PC-3 (cell line): ENCODE data around the gene SOAT2. TPM values are rescaled to one million over a fixed set of nuclear protein-coding genes. Genes with fewer than 3 reads are reported as not detected.

Experiments
- ATAC-seq: fragments of 200-7000 bp; cut with Tn5 transposase; 2 replicates; pipeline ENCODE4 v1.9.1; 2020; ENCODE audit warnings: mild to moderate bottlenecking, moderate library complexity
- BruUV-seq: library from RNA; stranded (reverse); fragments of 400-500 nt; replicated peaks from 2 replicates; lab custom pipeline; 2021; lab: Mats Ljungman, UMichigan
- CTCF ChIA-PET: fragments of 300-600 bp; sonication (Branson Sonifier 250); formaldehyde crosslinking; loops from one replicate; lab custom pipeline; 2022; ENCODE audit warnings: antibody characterized with exemption; lab: Charles Lee
- POLR2A ChIA-PET: fragments of 300-600 bp; sonication (Branson Sonifier 250); formaldehyde crosslinking; loops from one replicate; lab custom pipeline; 2022; ENCODE audit warnings: antibody characterized with exemption; ENCODE audit not compliant: unreplicated experiment; lab: Charles Lee
- DNase-seq: peaks from one replicate; pipeline ENCODE4 v3.0.0-alpha.2; 2015
- H2AFZ ChIP-seq: fragments of 300-600 bp; sonication (generic); 2 replicates; pipeline ENCODE4 v1.6.0; 2016; ENCODE audit warnings: antibody characterized with exemption, low read length
- H3F3A ChIP-seq: fragments of 300-600 bp; sonication (generic); one replicate; pipeline ENCODE4 v1.6.0; 2017; ENCODE audit warnings: antibody characterized with exemption, low read length, control low read depth, mild to moderate bottlenecking; ENCODE audit not compliant: unreplicated experiment
- H3K27ac ChIP-seq: fragments of 300-600 bp; sonication (generic); 2 replicates; pipeline ENCODE4 v1.5.1; 2016; ENCODE audit warnings: mild to moderate bottlenecking, low read length
- H3K27me3 ChIP-seq: fragments of 300-600 bp; sonication (generic); 2 replicates; pipeline ENCODE4 v1.6.1; 2016; ENCODE audit warnings: low read length, mixed read lengths
- H3K36me3 ChIP-seq: fragments of 300-600 bp; sonication (generic); 2 replicates; pipeline ENCODE4 v1.6.1; 2016; ENCODE audit warnings: low read depth, mixed run types, low read length, mixed read lengths
- H3K4me1 ChIP-seq: fragments of 300-600 bp; sonication (generic); 2 replicates; pipeline ENCODE4 v1.5.1; 2016; ENCODE audit warnings: low read length; ENCODE audit not compliant: insufficient read depth
- H3K4me2 ChIP-seq: fragments of 300-600 bp; sonication (generic); 2 replicates; pipeline ENCODE4 v1.6.0; 2016; ENCODE audit warnings: low read length
- H3K4me3 ChIP-seq: fragments of 300-600 bp; sonication (generic); 2 replicates; pipeline ENCODE4 v1.5.1; 2016; ENCODE audit warnings: mild to moderate bottlenecking, low read length, mixed read lengths
- H3K79me2 ChIP-seq: fragments of 300-600 bp; sonication (generic); 2 replicates; pipeline ENCODE4 v1.6.1; 2017; ENCODE audit warnings: low read length, mixed read lengths
- H3K9ac ChIP-seq: fragments of 300-600 bp; sonication (generic); 2 replicates; pipeline ENCODE4 v1.6.0; 2016; ENCODE audit warnings: mild to moderate bottlenecking, low read length
- H3K9me2 ChIP-seq: fragments of 300-600 bp; sonication (generic); replicated peaks from 2 replicates; pipeline ENCODE4 v1.6.1; 2016; ENCODE audit warnings: mixed run types, low read length, mixed read lengths
- H3K9me3 ChIP-seq: fragments of 300-600 bp; sonication (generic); 2 replicates; pipeline ENCODE4 v1.6.1; 2016; ENCODE audit warnings: low read length, mixed read lengths
- H4K20me1 ChIP-seq: fragments of 300-600 bp; sonication (generic); 2 replicates; pipeline ENCODE4 v1.6.1; 2016; ENCODE audit warnings: low read length, mixed read lengths
- CTCF ChIP-seq: fragments of 300-600 bp; sonication (generic); conservative IDR thresholded peaks from 2 replicates; pipeline ENCODE4 v1.5.1; 2017; ENCODE audit warnings: antibody characterized with exemption, low read depth, mild to moderate bottlenecking, low read length
- EZH2 ChIP-seq: fragments of 300-600 bp; sonication (generic); IDR thresholded peaks from one replicate; pipeline ENCODE4 v1.6.1; 2017; ENCODE audit warnings: antibody characterized with exemption, mild to moderate bottlenecking, low read length; ENCODE audit not compliant: unreplicated experiment
- EZH2phosphoT487 ChIP-seq: fragments of 300-600 bp; sonication (generic); IDR thresholded peaks from 2 replicates; pipeline ENCODE4 v1.6.1; 2018; ENCODE audit warnings: mild to moderate bottlenecking, antibody characterized with exemption, low read length, borderline replicate concordance
- intact Hi-C: fragments of 100-400 bp; cut with micrococcal nuclease; formaldehyde crosslinking; loops from 2 replicates; pipeline ENCODE4 v1.9.0; 2023
- total RNA-seq: library from RNA; depleted of rRNA; stranded (reverse); fragments of >200 nt; gene quantifications from 2 replicates; pipeline ENCODE4 v1.2.3, GENCODE V29; 2014

Gene SOAT2
- total RNA-seq, 1 experiment from 2014 or later, result 0.07 TPM

- Histone ChIP-seq H3K4me1 (peaks cover 32% of the 10 kb centered on the region), H3K9me2 (no peaks in the 10 kb centered on the region), H3K4me3 (no peak overlapping the region), H3F3A (no peaks in the 10 kb centered on the region), H2AFZ (no peak overlapping the region), H3K79me2 (no peaks in the 10 kb centered on the region), H3K9me3 (no peaks in the 10 kb centered on the region), H3K27ac (no peak overlapping the region), H3K4me2 (no peak overlapping the region), H3K27me3 (no peaks in the 10 kb centered on the region), H3K9ac (no peak overlapping the region), H4K20me1 (no peaks in the 10 kb centered on the region), H3K36me3 (peaks cover 4% of the 10 kb centered on the region; the same call in 1 of the 2 replicates)
- DNase-seq (no peak), ATAC-seq (peak; percentile 44)
- TSS peak; percentile 17 for BruUV-seq
- intact Hi-C loops, result loop anchor here (10.0 kb wide), 1 partner anchor 111 kb away; no protein-coding TSS in a partner anchor
- TF ChIP-seq EZH2 (no peak), EZH2phosphoT487 (no peak), CTCF (no peak)
- POLR2A ChIA-PET, result interaction anchor here (1.8 kb wide), 1 partner anchor 15 kb away, joined by 5 read pairs; the partner anchor contains the start of gene SPRYD3
- CTCF ChIA-PET, result interaction anchor here (0.6 kb wide), 1 partner anchor 35 kb away, joined by 3 read pairs; no protein-coding TSS in a partner anchor
Measured at GRCh38 chr12:53063708-53064612, 39.3 kb upstream of the SOAT2 start.

GRCh38 chr12:53064613-53065436 is 38.5 kb upstream of the SOAT2 start:
- peaks cover 32% of the 10 kb centered on the region for H3K4me1 ChIP-seq
- intact Hi-C loops, result loop anchor here (10.0 kb wide), 1 partner anchor 110 kb away; no protein-coding TSS in a partner anchor
- no peak overlapping the region for H3K27ac ChIP-seq

More at GRCh38 chr12:53064613-53065436, 38.5 kb upstream of the SOAT2 start:
- Histone ChIP-seq H3K9me2 (no peaks in the 10 kb centered on the region), H3K4me3 (no peak overlapping the region), H3K36me3 (peaks cover 4% of the 10 kb centered on the region; the same call in 1 of the 2 replicates), H3K9ac (no peak overlapping the region), H3K27me3 (no peaks in the 10 kb centered on the region), H3K79me2 (no peaks in the 10 kb centered on the region), H3K4me2 (no peak overlapping the region), H4K20me1 (no peaks in the 10 kb centered on the region), H3F3A (no peaks in the 10 kb centered on the region), H3K9me3 (no peaks in the 10 kb centered on the region), H2AFZ (no peak overlapping the region)
- ATAC-seq (no peak), DNase-seq (no peak)
- ChIA-PET POLR2A (interaction anchor here (1.8 kb wide), 1 partner anchor 14 kb away, joined by 5 read pairs; the partner anchor contains the start of gene SPRYD3), CTCF (interaction anchor here (0.8 to 2.1 kb wide), 6 partner anchors 11 to 94 kb away, joined by 3 to 37 read pairs (median 8); partner anchors contain the start of genes SOAT2 and SPRYD3)
- no peak for TF ChIP-seq EZH2
- no peak for TF ChIP-seq EZH2phosphoT487
- TF ChIP-seq CTCF, result no peak
- no TSS peak for BruUV-seq
